H9 (cell line): ENCODE results near the gene ACAD10. TPM values are rescaled to one million over a fixed set of nuclear protein-coding genes. Genes with fewer than 3 reads are reported as not detected.

Source experiments
- DNase-seq: peaks from one replicate; pipeline ENCODE4 v3.0.0-alpha.2; 2017
- H2AFZ ChIP-seq: one replicate; pipeline ENCODE4 v1.6.1; 2013; ENCODE audit warnings: mild to moderate bottlenecking, low read length, control low read depth, moderate library complexity
- H2AK5ac ChIP-seq: 2 replicates; pipeline ENCODE4 v1.6.1; 2013; ENCODE audit warnings: low read length, control low read depth, mixed read lengths; ENCODE audit not compliant: insufficient read length
- H2BK120ac ChIP-seq: one replicate; pipeline ENCODE4 v1.6.1; 2013; ENCODE audit warnings: low read depth, mild to moderate bottlenecking, low read length, control low read depth, inconsistent platforms; ENCODE audit not compliant: poor library complexity, severe bottlenecking
- H2BK12ac ChIP-seq: 2 replicates; pipeline ENCODE4 v1.6.1; 2013; ENCODE audit warnings: low read length, control low read depth, mixed read lengths, low read depth; ENCODE audit not compliant: insufficient read length
- H2BK15ac ChIP-seq: 2 replicates; pipeline ENCODE4 v1.6.1; 2013; ENCODE audit warnings: low read depth, low read length, control low read depth
- H2BK20ac ChIP-seq: one replicate; pipeline ENCODE4 v1.6.1; 2013; ENCODE audit warnings: low read depth, mild to moderate bottlenecking, low read length, control low read depth, inconsistent platforms; ENCODE audit not compliant: poor library complexity, severe bottlenecking
- H2BK5ac ChIP-seq: 2 replicates; pipeline ENCODE4 v1.6.1; 2013; ENCODE audit warnings: low read length, control low read depth, mixed read lengths; ENCODE audit not compliant: insufficient read length
- H3K14ac ChIP-seq: 2 replicates; pipeline ENCODE4 v1.6.1; 2013; ENCODE audit warnings: low read length, control low read depth; ENCODE audit not compliant: insufficient read depth
- H3K18ac ChIP-seq: 2 replicates; pipeline ENCODE4 v1.6.1; 2013; ENCODE audit warnings: low read depth, mild to moderate bottlenecking, mixed read lengths, low read length, control low read depth; ENCODE audit not compliant: insufficient read length
- H3K23ac ChIP-seq: 2 replicates; pipeline ENCODE4 v1.6.1; 2013; ENCODE audit warnings: low read length, control low read depth, mixed read lengths, low read depth; ENCODE audit not compliant: insufficient read length
- H3K23me2 ChIP-seq: 2 replicates; pipeline ENCODE4 v1.6.1; 2013; ENCODE audit warnings: low read depth, mild to moderate bottlenecking, mixed read lengths, low read length, control low read depth; ENCODE audit not compliant: insufficient read length, poor library complexity, severe bottlenecking
- H3K27ac ChIP-seq: 2 replicates; pipeline ENCODE4 v1.5.1; 2013; ENCODE audit warnings: low read length, control low read depth, mixed read lengths, low read depth; ENCODE audit not compliant: insufficient read length
- H3K27me3 ChIP-seq: 2 replicates; pipeline ENCODE4 v1.6.1; 2013; ENCODE audit warnings: low read length, control low read depth, inconsistent platforms; ENCODE audit not compliant: insufficient read depth
- H3K4ac ChIP-seq: 2 replicates; pipeline ENCODE4 v1.6.1; 2013; ENCODE audit warnings: low read depth, mild to moderate bottlenecking, control low read depth, inconsistent platforms, low read length, moderate library complexity
- H3K4me1 ChIP-seq: 2 replicates; pipeline ENCODE4 v1.6.1; 2013; ENCODE audit warnings: low read length, control low read depth, inconsistent platforms; ENCODE audit not compliant: insufficient read depth
- H3K4me2 ChIP-seq: 2 replicates; pipeline ENCODE4 v1.6.1; 2013; ENCODE audit warnings: low read length, control low read depth, mixed read lengths; ENCODE audit not compliant: insufficient read length, insufficient read depth
- H3K56ac ChIP-seq: 2 replicates; pipeline ENCODE4 v1.6.1; 2013; ENCODE audit warnings: low read depth, mild to moderate bottlenecking, mixed read lengths, low read length, control low read depth; ENCODE audit not compliant: insufficient read length
- H3K79me1 ChIP-seq: 2 replicates; pipeline ENCODE4 v1.6.1; 2013; ENCODE audit warnings: low read depth, mild to moderate bottlenecking, moderate library complexity, low read length, control low read depth, inconsistent platforms; ENCODE audit not compliant: insufficient read depth, poor library complexity, severe bottlenecking
- H3K79me2 ChIP-seq: 2 replicates; pipeline ENCODE4 v1.6.1; 2013; ENCODE audit warnings: low read length, control low read depth, inconsistent platforms; ENCODE audit not compliant: insufficient read depth
- H3K9ac ChIP-seq: 2 replicates; pipeline ENCODE4 v1.6.1; 2013; ENCODE audit warnings: low read length, control low read depth, mixed read lengths; ENCODE audit not compliant: insufficient read length; ENCODE audit errors: extremely low read depth
- H3K9me3 ChIP-seq: one replicate; pipeline ENCODE4 v1.6.1; 2013; ENCODE audit warnings: low read depth, low read length, inconsistent platforms; ENCODE audit not compliant: control insufficient read depth
- H3T11ph ChIP-seq: one replicate; pipeline ENCODE4 v1.6.1; 2013; ENCODE audit warnings: mild to moderate bottlenecking, low read length, control low read depth, inconsistent platforms
- H4K20me1 ChIP-seq: one replicate; pipeline ENCODE4 v1.6.1; 2013; ENCODE audit not compliant: control insufficient read depth, insufficient read length, insufficient read depth
- H4K5ac ChIP-seq: 2 replicates; pipeline ENCODE4 v1.6.1; 2013; ENCODE audit warnings: low read depth, mild to moderate bottlenecking, mixed read lengths, low read length, control low read depth; ENCODE audit not compliant: insufficient read length
- H4K8ac ChIP-seq: replicated peaks from 2 replicates; pipeline ENCODE4 v1.6.1; 2013; ENCODE audit warnings: low read length, control low read depth, mixed read lengths, low read depth; ENCODE audit not compliant: insufficient read length
- H4K91ac ChIP-seq: 2 replicates; pipeline ENCODE4 v1.6.1; 2013; ENCODE audit warnings: low read depth, mild to moderate bottlenecking, moderate library complexity, mixed read lengths, low read length, control low read depth; ENCODE audit not compliant: insufficient read length
- H3K27ac Mint-ChIP-seq, 3 experiments: 2 replicates in 2 of 3; 3 replicates in 1 of 3; pipeline ENCODE4 v1.8.0; 2020 to 2021; ENCODE audit warnings: mixed read lengths in 3 of 3, mild to moderate bottlenecking in 1 of 3, moderate library complexity in 1 of 3
- H3K27me3 Mint-ChIP-seq: 2 replicates; pipeline ENCODE4 v1.8.0; 2021; ENCODE audit warnings: low read depth, mild to moderate bottlenecking, moderate library complexity, mixed read lengths
- H3K36me3 Mint-ChIP-seq, 3 experiments: 2 replicates in 2 of 3; 3 replicates in 1 of 3; pipeline ENCODE4 v1.8.0; 2020 to 2021; ENCODE audit warnings: low read depth in 3 of 3, mixed read lengths in 3 of 3; ENCODE audit not compliant: insufficient read depth in 1 of 3
- H3K4me1 Mint-ChIP-seq, 2 experiments: 2 replicates each; pipeline ENCODE4 v1.8.0; 2020; ENCODE audit warnings: mixed read lengths in 2 of 2
- H3K4me3 Mint-ChIP-seq, 2 experiments: 2 replicates in 1 of 2; 3 replicates in 1 of 2; pipeline ENCODE4 v1.8.0; 2020 to 2021; ENCODE audit warnings: mild to moderate bottlenecking in 2 of 2, mixed read lengths in 2 of 2, moderate library complexity in 1 of 2
- H3K9me3 Mint-ChIP-seq, 2 experiments: 2 replicates in 1 of 2; 3 replicates in 1 of 2; pipeline ENCODE4 v1.8.0; 2020; ENCODE audit warnings: mild to moderate bottlenecking in 2 of 2, mixed read lengths in 2 of 2, moderate library complexity in 1 of 2
- CTCF ChIP-seq: fragments of 200-600 bp; sonication (generic); conservative IDR thresholded peaks from 3 replicates; pipeline ENCODE4 v1.8.0; 2021; ENCODE audit warnings: antibody characterized with exemption, mild to moderate bottlenecking
- WGBS: extraction: QIAGEN DNeasy Blood & Tissue Kit; methylation state at CpG from one replicate; pipeline ENCODE4 v1.1.7; 2013; ENCODE audit warnings: missing lambda C conversion rate, low lambda C conversion rate, mixed read lengths; ENCODE audit not compliant: insufficient read length; ENCODE audit errors: extremely low coverage; 5-methylcytosine and 5-hydroxymethylcytosine counted together
- long read RNA-seq: library from polyadenylated mRNA; unstranded; transcript quantifications from one replicate; pipeline ENCODE4 v2.0.0, GENCODE V29; 2020
- total RNA-seq: library from RNA; stranded (reverse); gene quantifications from 2 replicates; pipeline ENCODE4 v1.2.1, GENCODE V29; 2021

Gene ACAD10
- total RNA-seq = 24.3 and 25.7 TPM in 2 replicates
- long read RNA-seq, full-length matches to known transcripts = 31 of 86 reads
- long read RNA-seq, partial matches to known transcripts = 10 of 86 reads
- long read RNA-seq, other reads (novel, unspliced or antisense) = 45 of 86 reads

- Histone ChIP-seq H3K56ac (no peak within 1 kb of the TSS), H3K18ac (no peak within 1 kb of the TSS), H3K27ac (no peak within 1 kb of the TSS), H3K4ac (no peak within 1 kb of the TSS), H4K20me1 (no peaks in the 10 kb centered on the region), H3K14ac (peak within 1 kb of the TSS; percentile 61), H3K4me1 (no peaks in the 10 kb centered on the region), H3K79me2 (peaks cover 12% of the 10 kb centered on the region), H3K9ac (peak within 1 kb of the TSS; percentile 94), H3T11ph (no peak within 1 kb of the TSS), H2AFZ (no peak within 1 kb of the TSS), H3K9me3 (no peaks in the 10 kb centered on the region), H4K5ac (no peak within 1 kb of the TSS), H2BK20ac (no peak within 1 kb of the TSS), H3K79me1 (no peaks in the 10 kb centered on the region), H3K4me2 (peak within 1 kb of the TSS; percentile 91), H2BK120ac (no peak within 1 kb of the TSS), H4K91ac (no peak within 1 kb of the TSS), H2BK5ac (no peak within 1 kb of the TSS), H3K23me2 (no peaks in the 10 kb centered on the region), H2AK5ac (no peak within 1 kb of the TSS), H3K27me3 (no peaks in the 10 kb centered on the region), H2BK12ac (no peak within 1 kb of the TSS), H4K8ac (no peak within 1 kb of the TSS), H2BK15ac (no peak within 1 kb of the TSS), H3K23ac (no peak within 1 kb of the TSS)
- H3K27me3 Mint-ChIP-seq = no peaks in the 10 kb centered on the region
- WGBS = no CpG with 5 or more reads among the region's 63 CpGs
- peak within 1 kb of the TSS; percentile 94 to 98 for H3K4me3 Mint-ChIP-seq
- peaks cover 9 to 20% of the 10 kb centered on the region in 2 experiments for H3K4me1 Mint-ChIP-seq
- no peak for TF ChIP-seq CTCF
- H3K36me3 Mint-ChIP-seq = peaks cover 8 to 26% (median 23%) of the 10 kb centered on the region in 3 experiments; a peak in 6 of 7 replicates
- H3K9me3 Mint-ChIP-seq = no peaks in the 10 kb centered on the region
- peak; percentile 97 for DNase-seq
- peak within 1 kb of the TSS; percentile 93 to 97 (median 97) for H3K27ac Mint-ChIP-seq
Measured at GRCh38 chr12:111685811-111686573, at the start of gene ACAD10, which contains the start of gene BRAP. Gene ACAD10 (plus strand): TSS chr12:111686053. CDS start chr12:111692710, 6,657 bp downstream. Gene BRAP (minus strand): TSS chr12:111685956. CDS start chr12:111685792, 164 bp downstream.
